Nephron (organoid): Measurements from ENCODE around the gene TMSB10.

ENCODE experiments used
- H3K27ac Mint-ChIP-seq, 3 experiments: 2 replicates each; pipeline ENCODE4 v1.8.0; 2020; ENCODE audit warnings: mixed read lengths in 3 of 3, mild to moderate bottlenecking in 2 of 3, moderate library complexity in 1 of 3
- H3K27me3 Mint-ChIP-seq: 2 replicates; pipeline ENCODE4 v1.8.0; 2021; ENCODE audit warnings: low read depth, mild to moderate bottlenecking, moderate library complexity, mixed read lengths
- H3K36me3 Mint-ChIP-seq: 2 replicates; pipeline ENCODE4 v1.8.0; 2020; ENCODE audit warnings: low read depth, mixed read lengths
- H3K4me1 Mint-ChIP-seq: 2 replicates; pipeline ENCODE4 v1.8.0; 2020; ENCODE audit warnings: mixed read lengths
- H3K4me3 Mint-ChIP-seq, 3 experiments: 2 replicates each; pipeline ENCODE4 v1.8.0; 2020; ENCODE audit warnings: mild to moderate bottlenecking in 3 of 3, mixed read lengths in 3 of 3, moderate library complexity in 2 of 3
- H3K9me3 Mint-ChIP-seq: 2 replicates; pipeline ENCODE4 v1.8.0; 2020; ENCODE audit warnings: mixed read lengths
- TF ChIP-seq, protein P1 (sequence below), 3 experiments: fragments of 200-600 bp; sonication (generic); IDR thresholded peaks; one replicate each; pipeline ENCODE4 v1.5.0; 2021; ENCODE audit warnings: antibody characterized with exemption in 3 of 3; ENCODE audit not compliant: unreplicated experiment in 3 of 3

The TMSB10 gene

DNA sequence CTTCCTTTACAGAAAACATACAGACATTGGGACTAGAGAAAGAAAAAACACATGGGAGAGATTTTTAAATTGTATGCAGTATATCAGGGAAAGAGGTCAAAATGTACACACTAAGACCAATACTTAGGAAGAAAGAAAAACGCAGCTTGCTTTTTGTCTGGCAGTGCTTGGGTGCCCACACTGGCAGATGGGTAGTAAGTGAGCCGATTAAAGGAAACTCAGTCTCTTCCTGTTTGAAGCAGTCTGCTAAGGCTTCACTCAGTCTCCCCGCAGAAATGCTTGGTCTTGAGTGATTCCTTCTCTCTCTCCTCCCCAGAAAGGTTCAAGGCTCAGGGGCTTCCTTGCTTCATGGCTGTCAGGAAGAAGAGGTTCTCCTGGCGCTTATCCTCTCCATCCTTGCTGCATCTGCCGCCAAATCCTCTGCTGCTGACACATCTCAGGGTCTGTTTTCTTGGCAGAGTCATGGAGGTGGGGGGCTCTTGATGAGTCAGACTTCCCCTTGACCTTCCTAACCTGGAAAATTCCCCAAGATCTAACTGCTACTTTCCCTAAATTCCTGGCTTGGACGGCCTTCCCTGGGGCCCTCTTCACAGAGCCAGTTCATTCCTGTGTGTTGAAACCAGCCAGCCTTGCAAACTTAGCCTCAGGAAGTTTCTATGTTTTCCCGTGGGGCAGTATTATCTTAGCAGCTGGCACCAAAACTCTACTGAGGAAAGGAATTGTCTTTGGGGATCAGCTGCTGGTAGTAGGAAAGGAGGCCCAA, 10.5 kb upstream of the TMSB10 start:
- Mint-ChIP-seq H3K27ac (peak overlapping the region in 2 of 3 experiments; percentile 30 to 72), H3K27me3 (no peaks in the 10 kb centered on the region), H3K36me3 (no peaks in the 10 kb centered on the region), H3K9me3 (no peaks in the 10 kb centered on the region), H3K4me1 (peaks cover 50% of the 10 kb centered on the region), H3K4me3 (no peak overlapping the region)
- TF ChIP-seq, protein P1, sequence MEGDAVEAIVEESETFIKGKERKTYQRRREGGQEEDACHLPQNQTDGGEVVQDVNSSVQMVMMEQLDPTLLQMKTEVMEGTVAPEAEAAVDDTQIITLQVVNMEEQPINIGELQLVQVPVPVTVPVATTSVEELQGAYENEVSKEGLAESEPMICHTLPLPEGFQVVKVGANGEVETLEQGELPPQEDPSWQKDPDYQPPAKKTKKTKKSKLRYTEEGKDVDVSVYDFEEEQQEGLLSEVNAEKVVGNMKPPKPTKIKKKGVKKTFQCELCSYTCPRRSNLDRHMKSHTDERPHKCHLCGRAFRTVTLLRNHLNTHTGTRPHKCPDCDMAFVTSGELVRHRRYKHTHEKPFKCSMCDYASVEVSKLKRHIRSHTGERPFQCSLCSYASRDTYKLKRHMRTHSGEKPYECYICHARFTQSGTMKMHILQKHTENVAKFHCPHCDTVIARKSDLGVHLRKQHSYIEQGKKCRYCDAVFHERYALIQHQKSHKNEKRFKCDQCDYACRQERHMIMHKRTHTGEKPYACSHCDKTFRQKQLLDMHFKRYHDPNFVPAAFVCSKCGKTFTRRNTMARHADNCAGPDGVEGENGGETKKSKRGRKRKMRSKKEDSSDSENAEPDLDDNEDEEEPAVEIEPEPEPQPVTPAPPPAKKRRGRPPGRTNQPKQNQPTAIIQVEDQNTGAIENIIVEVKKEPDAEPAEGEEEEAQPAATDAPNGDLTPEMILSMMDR (IDR thresholded peaks at IDR 0.05; ENCODE audit: unreplicated experiment in 3 of 3): no peak

DNA sequence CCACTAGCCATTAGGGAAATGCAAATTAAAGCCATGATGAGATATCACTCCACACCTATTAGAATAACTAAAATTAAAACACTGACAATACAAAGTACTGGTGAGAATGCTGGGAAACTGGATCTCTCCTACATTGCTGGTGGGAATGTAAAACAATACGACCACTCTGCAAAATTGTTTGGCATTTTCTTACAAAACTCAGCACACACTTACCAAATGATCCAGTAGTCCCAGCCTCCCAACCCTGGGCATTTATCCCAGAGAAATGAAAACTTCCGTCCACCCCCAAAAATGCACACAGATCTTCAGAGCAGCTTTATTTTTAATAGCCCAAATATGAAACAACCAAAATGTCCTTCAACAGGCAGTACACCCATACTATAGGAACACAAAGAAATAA, 8.9 kb upstream of the TMSB10 start:
- no peaks in the 10 kb centered on the region for H3K27me3 Mint-ChIP-seq
- H3K9me3 Mint-ChIP-seq: no peaks in the 10 kb centered on the region
- H3K27ac Mint-ChIP-seq: peak overlapping the region in 2 of 3 experiments; percentile 28 to 39
- TF ChIP-seq, protein P1 (IDR thresholded peaks at IDR 0.05; ENCODE audit: unreplicated experiment in 3 of 3): no peak
- peaks cover 58% of the 10 kb centered on the region for H3K4me1 Mint-ChIP-seq
- H3K36me3 Mint-ChIP-seq: no peaks in the 10 kb centered on the region
- H3K4me3 Mint-ChIP-seq: no peak overlapping the region

DNA sequence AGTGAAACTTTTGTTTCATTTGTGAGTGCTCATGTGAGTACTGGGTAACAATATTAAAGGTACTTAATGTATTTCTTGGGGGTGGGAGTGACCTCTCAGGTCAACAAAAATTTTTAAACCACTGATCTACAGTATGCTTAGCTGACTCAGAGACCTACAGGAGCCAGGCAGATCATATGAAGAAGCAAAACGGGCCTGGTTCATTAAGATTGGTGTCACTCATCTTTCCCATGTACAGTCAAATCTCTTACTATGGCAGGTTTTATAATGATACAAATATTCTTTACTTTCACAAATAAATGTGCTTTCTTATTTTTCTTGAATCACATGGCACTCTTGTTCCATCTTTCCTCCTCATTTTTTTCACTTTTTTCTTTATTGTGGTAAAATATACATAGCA, 7.7 kb upstream of the TMSB10 start:
- H3K4me3 Mint-ChIP-seq: no peak overlapping the region
- H3K36me3 Mint-ChIP-seq: no peaks in the 10 kb centered on the region
- peaks cover 58% of the 10 kb centered on the region for H3K4me1 Mint-ChIP-seq
- no peaks in the 10 kb centered on the region for H3K27me3 Mint-ChIP-seq
- H3K9me3 Mint-ChIP-seq: no peaks in the 10 kb centered on the region
- H3K27ac Mint-ChIP-seq: peak overlapping the region; percentile 95 to 98 (median 97)
- TF ChIP-seq, protein P1 (IDR thresholded peaks at IDR 0.05; ENCODE audit: unreplicated experiment in 3 of 3): no peak

DNA sequence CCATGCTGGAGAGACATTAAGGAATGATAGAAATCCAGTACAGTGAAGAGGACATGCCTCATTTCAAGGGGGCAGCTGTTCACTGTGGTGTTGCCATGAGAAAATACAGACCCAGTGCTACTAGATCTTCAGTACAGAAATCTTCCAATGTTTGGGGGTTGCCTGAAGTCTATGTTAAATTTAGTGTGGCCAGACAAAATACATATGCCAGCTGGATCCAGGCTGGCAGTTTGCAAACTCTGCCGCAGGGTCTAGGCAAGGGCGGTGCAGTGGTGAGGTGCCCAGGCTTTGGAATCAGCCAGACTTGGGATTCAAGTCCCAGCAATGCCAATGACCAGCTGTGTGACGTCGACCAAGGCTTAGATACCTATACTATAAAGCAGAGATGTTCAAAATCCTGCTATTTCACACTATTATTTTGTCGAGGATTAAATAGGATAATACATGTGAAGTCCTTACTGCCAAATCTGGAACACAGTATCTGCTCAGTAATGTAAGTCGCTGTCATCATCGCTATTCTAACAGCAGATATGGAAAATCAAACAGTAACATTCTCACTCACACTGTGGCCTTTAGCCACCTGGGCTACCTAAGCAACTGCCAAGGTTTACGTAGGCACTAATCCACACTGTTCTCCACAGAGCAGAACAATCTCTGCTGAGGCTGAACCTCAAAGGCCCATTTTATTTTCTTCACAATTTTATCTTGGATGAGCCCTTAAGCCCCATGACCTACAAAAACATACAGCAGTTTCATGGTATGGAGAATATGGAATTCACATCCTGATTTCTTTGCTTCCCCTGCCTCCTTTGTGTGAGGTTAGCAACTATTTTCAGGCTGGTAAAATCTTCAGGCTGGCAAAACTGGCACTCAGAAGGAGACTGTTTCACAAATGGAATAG, 5.9 kb upstream of the TMSB10 start:
- Mint-ChIP-seq H3K4me1 (peaks cover 55% of the 10 kb centered on the region), H3K4me3 (peak overlapping the region in 1 of 3 experiments; percentile 17), H3K27ac (peak overlapping the region; percentile 41 to 97 (median 77)), H3K9me3 (no peaks in the 10 kb centered on the region), H3K36me3 (no peaks in the 10 kb centered on the region), H3K27me3 (peaks cover 10% of the 10 kb centered on the region)
- TF ChIP-seq, protein P1 (IDR thresholded peaks at IDR 0.05; ENCODE audit: unreplicated experiment in 3 of 3): no peak

DNA sequence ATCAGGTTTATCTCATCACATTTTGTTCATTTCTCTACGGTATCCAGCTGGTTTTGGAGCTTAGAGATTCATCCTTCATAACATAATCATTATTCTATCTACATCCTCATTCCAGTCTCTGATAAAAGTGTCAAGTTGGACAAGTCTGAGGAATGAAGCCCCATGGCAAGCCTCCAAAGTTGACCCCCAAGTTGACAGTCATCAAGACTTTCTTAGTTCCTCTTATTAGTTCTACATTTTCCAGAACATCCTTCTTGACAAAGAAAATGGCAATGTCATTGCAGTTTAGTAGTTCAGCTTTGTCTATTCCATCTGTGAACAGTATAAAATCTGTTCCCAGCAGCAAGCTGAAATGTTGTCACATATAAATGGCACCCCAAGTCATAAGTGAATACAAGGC, 4.5 kb upstream of the TMSB10 start:
- H3K36me3 Mint-ChIP-seq: no peaks in the 10 kb centered on the region
- H3K27ac Mint-ChIP-seq: peak overlapping the region in 2 of 3 experiments; percentile 41 to 97
- TF ChIP-seq, protein P1 (IDR thresholded peaks at IDR 0.05; ENCODE audit: unreplicated experiment in 3 of 3): no peak

More for the DNA sequence above, 4.5 kb upstream of the TMSB10 start:
- H3K4me3 Mint-ChIP-seq: no peak overlapping the region
- no peaks in the 10 kb centered on the region for H3K9me3 Mint-ChIP-seq
- H3K4me1 Mint-ChIP-seq: peaks cover 42% of the 10 kb centered on the region
- H3K27me3 Mint-ChIP-seq: peaks cover 10% of the 10 kb centered on the region
